ENCODE measurements around the gene CDK13.

GRCh38 chr7:40024841-40025240 lies 74.8 kb downstream of the CDK13 start:
- TF ChIP-seq, protein P1, sequence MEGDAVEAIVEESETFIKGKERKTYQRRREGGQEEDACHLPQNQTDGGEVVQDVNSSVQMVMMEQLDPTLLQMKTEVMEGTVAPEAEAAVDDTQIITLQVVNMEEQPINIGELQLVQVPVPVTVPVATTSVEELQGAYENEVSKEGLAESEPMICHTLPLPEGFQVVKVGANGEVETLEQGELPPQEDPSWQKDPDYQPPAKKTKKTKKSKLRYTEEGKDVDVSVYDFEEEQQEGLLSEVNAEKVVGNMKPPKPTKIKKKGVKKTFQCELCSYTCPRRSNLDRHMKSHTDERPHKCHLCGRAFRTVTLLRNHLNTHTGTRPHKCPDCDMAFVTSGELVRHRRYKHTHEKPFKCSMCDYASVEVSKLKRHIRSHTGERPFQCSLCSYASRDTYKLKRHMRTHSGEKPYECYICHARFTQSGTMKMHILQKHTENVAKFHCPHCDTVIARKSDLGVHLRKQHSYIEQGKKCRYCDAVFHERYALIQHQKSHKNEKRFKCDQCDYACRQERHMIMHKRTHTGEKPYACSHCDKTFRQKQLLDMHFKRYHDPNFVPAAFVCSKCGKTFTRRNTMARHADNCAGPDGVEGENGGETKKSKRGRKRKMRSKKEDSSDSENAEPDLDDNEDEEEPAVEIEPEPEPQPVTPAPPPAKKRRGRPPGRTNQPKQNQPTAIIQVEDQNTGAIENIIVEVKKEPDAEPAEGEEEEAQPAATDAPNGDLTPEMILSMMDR (conservative IDR thresholded peaks at IDR 0.05; ENCODE audit: low read length), result no peak
- no peak for TF ChIP-seq EZH2phosphoT487 (IDR thresholded peaks at IDR 0.05; ENCODE audit: borderline replicate concordance, low read depth, low read length)
